Upper lobe of left lung (tissue), 6 donors: ENCODE data around the gene USP10. TPM values are rescaled to one million over a fixed set of nuclear protein-coding genes. Genes with fewer than 3 reads are reported as not detected.

Experiments used
- ATAC-seq, 2 donors: fragments of 200-7000 bp; cut with Tn5 transposase; one replicate each; pipeline ENCODE4 v1.9.1; 2022; ENCODE audit warnings: mild to moderate bottlenecking in 2 of 2, moderate library complexity in 2 of 2; ENCODE audit not compliant: low FRiP score in 2 of 2
- DNase-seq, 2 donors: peaks; one replicate each; pipeline ENCODE4 v3.0.0-alpha.2; 2019 to 2020
- H3K27ac ChIP-seq, 4 donors: fragments of 200-600 bp; sonication (generic); one replicate each; pipeline ENCODE4 v1.5.1; 2016 to 2019
- H3K27me3 ChIP-seq, 4 donors: fragments of 200-600 bp; sonication (generic); one replicate each; pipeline ENCODE4 v1.5.1; 2017 to 2019
- H3K36me3 ChIP-seq, 4 donors: fragments of 200-600 bp; sonication (generic); one replicate each; pipeline ENCODE4 v1.5.1; 2016 to 2019
- H3K4me1 ChIP-seq, 4 donors: fragments of 200-600 bp; sonication (generic); one replicate each; pipeline ENCODE4 v1.5.1; 2018 to 2019
- H3K4me3 ChIP-seq, 4 donors: fragments of 200-600 bp; sonication (generic); one replicate each; pipeline ENCODE4 v1.5.1; 2017 to 2019; ENCODE audit warnings: mild to moderate bottlenecking in 2 of 4, moderate library complexity in 1 of 4
- H3K9me3 ChIP-seq, 4 donors: fragments of 200-600 bp; sonication (generic); one replicate each; pipeline ENCODE4 v1.5.1; 2018 to 2019
- EP300 ChIP-seq, 4 donors: sonication (generic); formaldehyde crosslinking; IDR thresholded peaks; one replicate each; pipeline ENCODE4 v1.5.1; 2017; ENCODE audit warnings: antibody characterized with exemption in 4 of 4, control low read depth in 2 of 4
- POLR2A ChIP-seq, 4 donors: fragments of 450-650 bp; IDR thresholded peaks; one replicate each; pipeline ENCODE4 v1.5.1; 2016 to 2017; ENCODE audit warnings: antibody characterized with exemption in 4 of 4, mild to moderate bottlenecking in 2 of 4
- POLR2AphosphoS5 ChIP-seq, 2 donors: sonication (generic); formaldehyde crosslinking; IDR thresholded peaks; one replicate each; pipeline ENCODE4 v1.5.1; 2017; ENCODE audit warnings: antibody characterized with exemption in 2 of 2
- WGBS, 2 donors: methylation state at CpG; one replicate each; pipeline ENCODE4 v1.1.5; 2017 to 2018; 5-methylcytosine and 5-hydroxymethylcytosine counted together
- total RNA-seq, 6 donors: library from RNA; depleted of rRNA in 4 of 6; stranded (reverse); fragments of >200 nt in 4 of 6; gene quantifications; one replicate each; pipeline versions ENCODE4 v1.1.0 to v1.2.1, GENCODE V29; 2016 to 2021
- TF ChIP-seq, protein P1 (sequence below), 6 experiments: fragments of 450-650 bp in 4 of 6; fragments of 200-600 bp in 2 of 6; sonication (generic) in 2 of 6; IDR thresholded peaks; one replicate each; pipeline ENCODE4 v1.5.1; 2016 to 2019; ENCODE audit warnings: antibody characterized with exemption in 6 of 6
- donor health status: DM: no; HTN: no; CAD: no; lungs with moderate emphysema.
- donor health status: DM: no; HTN: yes; CAD: no; lungs with severe emphysema.

Gene USP10
- total RNA-seq, 6 donors from 2014 or later, result 40.9 to 64.7 (median 51.5) TPM

DNA sequence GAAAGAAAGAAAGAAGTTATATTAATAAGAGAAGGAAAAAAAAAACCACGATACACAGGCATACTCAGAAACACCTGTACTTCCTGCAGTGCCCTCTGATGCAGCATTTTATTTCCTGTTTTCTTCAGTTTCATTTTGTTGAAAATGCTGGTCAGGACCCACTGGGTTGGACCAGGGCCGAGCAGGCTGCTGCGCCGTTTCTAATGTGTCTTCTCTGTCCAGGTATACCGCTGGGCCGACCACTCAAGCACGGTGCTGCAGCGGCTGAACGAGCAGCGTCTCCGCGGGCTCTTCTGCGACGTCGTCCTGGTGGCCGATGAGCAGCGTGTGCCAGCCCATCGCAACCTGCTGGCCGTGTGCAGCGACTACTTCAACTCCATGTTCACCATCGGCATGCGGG, 43.2 kb upstream of the USP10 start:
- WGBS, 2 donors, result 95% methylated on average over 22 of the region's 22 CpGs
- no peak for TF ChIP-seq EP300 (IDR thresholded peaks at IDR 0.05)
- no peak for TF ChIP-seq POLR2A (IDR thresholded peaks at IDR 0.05)
- no peak for TF ChIP-seq POLR2AphosphoS5 (IDR thresholded peaks at IDR 0.05)
- TF ChIP-seq, protein P1, sequence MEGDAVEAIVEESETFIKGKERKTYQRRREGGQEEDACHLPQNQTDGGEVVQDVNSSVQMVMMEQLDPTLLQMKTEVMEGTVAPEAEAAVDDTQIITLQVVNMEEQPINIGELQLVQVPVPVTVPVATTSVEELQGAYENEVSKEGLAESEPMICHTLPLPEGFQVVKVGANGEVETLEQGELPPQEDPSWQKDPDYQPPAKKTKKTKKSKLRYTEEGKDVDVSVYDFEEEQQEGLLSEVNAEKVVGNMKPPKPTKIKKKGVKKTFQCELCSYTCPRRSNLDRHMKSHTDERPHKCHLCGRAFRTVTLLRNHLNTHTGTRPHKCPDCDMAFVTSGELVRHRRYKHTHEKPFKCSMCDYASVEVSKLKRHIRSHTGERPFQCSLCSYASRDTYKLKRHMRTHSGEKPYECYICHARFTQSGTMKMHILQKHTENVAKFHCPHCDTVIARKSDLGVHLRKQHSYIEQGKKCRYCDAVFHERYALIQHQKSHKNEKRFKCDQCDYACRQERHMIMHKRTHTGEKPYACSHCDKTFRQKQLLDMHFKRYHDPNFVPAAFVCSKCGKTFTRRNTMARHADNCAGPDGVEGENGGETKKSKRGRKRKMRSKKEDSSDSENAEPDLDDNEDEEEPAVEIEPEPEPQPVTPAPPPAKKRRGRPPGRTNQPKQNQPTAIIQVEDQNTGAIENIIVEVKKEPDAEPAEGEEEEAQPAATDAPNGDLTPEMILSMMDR (IDR thresholded peaks at IDR 0.05), result no peak

DNA sequence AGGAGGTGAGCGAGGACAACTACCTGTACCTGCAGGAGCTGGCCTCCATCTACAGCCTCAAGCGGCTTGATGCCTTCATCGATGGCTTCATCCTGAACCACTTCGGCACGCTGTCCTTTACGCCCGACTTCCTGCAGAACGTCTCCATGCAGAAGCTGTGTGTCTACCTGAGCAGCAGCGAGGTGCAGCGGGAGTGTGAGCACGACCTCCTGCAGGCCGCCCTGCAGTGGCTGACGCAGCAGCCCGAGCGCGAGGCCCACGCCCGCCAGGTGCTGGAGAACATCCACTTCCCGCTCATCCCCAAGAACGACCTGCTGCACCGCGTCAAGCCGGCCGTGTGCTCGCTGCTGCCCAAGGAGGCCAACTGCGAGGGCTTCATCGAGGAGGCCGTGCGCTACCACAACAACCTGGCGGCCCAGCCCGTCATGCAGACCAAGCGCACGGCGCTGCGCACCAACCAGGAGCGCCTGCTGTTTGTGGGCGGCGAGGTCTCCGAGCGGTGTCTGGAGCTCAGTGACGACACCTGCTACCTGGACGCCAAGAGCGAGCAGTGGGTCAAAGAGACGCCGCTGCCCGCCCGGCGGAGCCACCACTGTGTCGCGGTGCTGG, 42.5 kb upstream of the USP10 start:
- Histone ChIP-seq H3K9me3 (no peaks in the 10 kb centered on the region), H3K4me1 (no peaks in the 10 kb centered on the region), H3K4me3 (no peak overlapping the region), H3K36me3 (peaks cover 37 to 85% (median 71%) of the 10 kb centered on the region in 4 donors), H3K27ac (no peak overlapping the region), H3K27me3 (no peaks in the 10 kb centered on the region)
- peak in 1 of 2 donors; percentile 80 for DNase-seq
- no peak for ATAC-seq
- TF ChIP-seq POLR2A (IDR thresholded peaks at IDR 0.05), result no peak
- TF ChIP-seq, protein P1 (IDR thresholded peaks at IDR 0.05), result no peak
- no peak for TF ChIP-seq POLR2AphosphoS5 (IDR thresholded peaks at IDR 0.05)
- no peak for TF ChIP-seq EP300 (IDR thresholded peaks at IDR 0.05)
- WGBS, 2 donors, result 98 to 99% methylated on average over 12 to 50 of the region's 50 CpGs

More for the DNA sequence above, 43.2 kb upstream of the USP10 start:
- no peaks in the 10 kb centered on the region for H3K4me1 ChIP-seq
- H3K36me3 ChIP-seq, result peaks cover 30 to 85% (median 68%) of the 10 kb centered on the region in 4 donors
- no peaks in the 10 kb centered on the region for H3K27me3 ChIP-seq
- H3K4me3 ChIP-seq, result no peak overlapping the region
- no peak for ATAC-seq
- H3K9me3 ChIP-seq, result no peaks in the 10 kb centered on the region
- H3K27ac ChIP-seq, result no peak overlapping the region
- peak in 1 of 2 donors; percentile 68 for DNase-seq

DNA sequence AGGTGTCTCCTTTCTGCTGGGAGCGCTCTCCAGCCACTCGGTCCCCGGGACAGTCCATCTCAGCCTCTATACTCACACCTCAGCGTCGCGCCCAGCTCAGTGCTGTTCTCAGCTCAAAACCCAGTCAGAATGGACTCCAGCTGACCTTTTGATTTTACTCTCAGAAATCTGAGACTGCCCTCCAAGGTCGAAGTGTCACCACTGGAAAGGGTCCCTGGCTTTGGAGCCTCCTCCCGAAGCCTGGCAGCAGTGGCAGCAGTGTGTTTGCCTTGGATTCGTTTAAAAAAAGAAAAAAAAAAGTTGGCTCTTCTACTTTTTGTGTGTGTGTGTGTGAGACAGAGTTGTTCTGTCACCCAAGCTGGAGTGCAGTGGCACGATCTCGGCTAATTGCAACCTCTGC, 41.1 kb upstream of the USP10 start:
- Histone ChIP-seq H3K27me3 (no peaks in the 10 kb centered on the region), H3K36me3 (peaks cover 44 to 88% (median 75%) of the 10 kb centered on the region in 4 donors), H3K4me3 (no peak overlapping the region), H3K9me3 (no peaks in the 10 kb centered on the region), H3K4me1 (no peaks in the 10 kb centered on the region), H3K27ac (no peak overlapping the region)
- ATAC-seq, result no peak
- TF ChIP-seq POLR2A (IDR thresholded peaks at IDR 0.05) (no peak), EP300 (IDR thresholded peaks at IDR 0.05) (no peak), POLR2AphosphoS5 (IDR thresholded peaks at IDR 0.05) (no peak)
- TF ChIP-seq, protein P1 (IDR thresholded peaks at IDR 0.05), result no peak
- 83 to 85% methylated on average over 11 of the region's 11 CpGs for WGBS, 2 donors
- no peak for DNase-seq

DNA sequence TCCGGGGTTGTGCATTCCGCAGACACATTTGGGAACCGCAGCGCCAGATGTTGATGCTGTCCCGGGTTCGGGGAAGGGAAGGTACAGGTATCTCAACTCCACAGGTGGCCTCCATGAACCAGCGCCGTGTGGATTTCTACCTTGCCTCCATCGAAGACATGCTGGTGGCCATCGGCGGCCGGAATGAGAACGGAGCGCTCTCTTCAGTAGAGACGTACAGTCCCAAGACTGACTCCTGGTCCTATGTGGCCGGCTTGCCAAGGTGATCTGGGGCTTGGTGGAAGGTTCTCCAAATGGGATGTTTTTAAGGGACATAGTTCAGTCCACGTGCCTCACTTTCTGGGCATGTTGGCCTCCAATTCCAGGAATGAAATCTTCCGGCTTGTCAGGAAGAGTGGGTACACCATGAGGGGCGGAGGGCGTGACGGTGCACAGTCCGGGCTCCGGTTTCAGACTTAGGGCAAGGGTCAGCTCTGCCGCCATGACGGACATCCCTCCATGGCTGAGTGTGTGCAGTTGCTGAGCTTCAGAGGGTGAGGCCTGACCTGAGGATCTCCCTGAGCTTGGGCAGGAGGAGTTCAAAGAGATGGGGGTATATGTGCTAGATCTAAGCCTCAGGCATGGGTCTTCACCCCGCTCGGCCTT, 40.0 kb upstream of the USP10 start:
- H3K4me1 ChIP-seq, result no peaks in the 10 kb centered on the region

More for the DNA sequence above, 40.0 kb upstream of the USP10 start:
- 95 to 97% methylated on average over 20 to 27 of the region's 27 CpGs for WGBS, 2 donors
- Histone ChIP-seq H3K27ac (no peak overlapping the region), H3K36me3 (peaks cover 44 to 91% (median 78%) of the 10 kb centered on the region in 4 donors), H3K27me3 (no peaks in the 10 kb centered on the region), H3K9me3 (no peaks in the 10 kb centered on the region), H3K4me3 (no peak overlapping the region)
- no peak for DNase-seq
- ATAC-seq, result no peak
- TF ChIP-seq POLR2A (IDR thresholded peaks at IDR 0.05), result no peak
- TF ChIP-seq EP300 (IDR thresholded peaks at IDR 0.05), result no peak
- TF ChIP-seq, protein P1 (IDR thresholded peaks at IDR 0.05), result no peak
- TF ChIP-seq POLR2AphosphoS5 (IDR thresholded peaks at IDR 0.05), result no peak
